DOHH2 (cell line): ENCODE data around the gene RPA1.

Experiments
- CTCF ChIP-seq: fragments of 200-600 bp; sonication (generic); IDR thresholded peaks from one replicate; pipeline ENCODE4 v1.5.1; 2014; ENCODE audit warnings: antibody characterized with exemption, mild to moderate bottlenecking, low read depth, low read length; ENCODE audit not compliant: poor library complexity, severe bottlenecking
- EZH2phosphoT487 ChIP-seq: fragments of 200-600 bp; sonication (generic); IDR thresholded peaks from 2 replicates; pipeline ENCODE4 v1.6.1; 2017; ENCODE audit warnings: borderline replicate concordance, mild to moderate bottlenecking, antibody characterized with exemption, low read length, moderate library complexity, mixed read lengths

DNA sequence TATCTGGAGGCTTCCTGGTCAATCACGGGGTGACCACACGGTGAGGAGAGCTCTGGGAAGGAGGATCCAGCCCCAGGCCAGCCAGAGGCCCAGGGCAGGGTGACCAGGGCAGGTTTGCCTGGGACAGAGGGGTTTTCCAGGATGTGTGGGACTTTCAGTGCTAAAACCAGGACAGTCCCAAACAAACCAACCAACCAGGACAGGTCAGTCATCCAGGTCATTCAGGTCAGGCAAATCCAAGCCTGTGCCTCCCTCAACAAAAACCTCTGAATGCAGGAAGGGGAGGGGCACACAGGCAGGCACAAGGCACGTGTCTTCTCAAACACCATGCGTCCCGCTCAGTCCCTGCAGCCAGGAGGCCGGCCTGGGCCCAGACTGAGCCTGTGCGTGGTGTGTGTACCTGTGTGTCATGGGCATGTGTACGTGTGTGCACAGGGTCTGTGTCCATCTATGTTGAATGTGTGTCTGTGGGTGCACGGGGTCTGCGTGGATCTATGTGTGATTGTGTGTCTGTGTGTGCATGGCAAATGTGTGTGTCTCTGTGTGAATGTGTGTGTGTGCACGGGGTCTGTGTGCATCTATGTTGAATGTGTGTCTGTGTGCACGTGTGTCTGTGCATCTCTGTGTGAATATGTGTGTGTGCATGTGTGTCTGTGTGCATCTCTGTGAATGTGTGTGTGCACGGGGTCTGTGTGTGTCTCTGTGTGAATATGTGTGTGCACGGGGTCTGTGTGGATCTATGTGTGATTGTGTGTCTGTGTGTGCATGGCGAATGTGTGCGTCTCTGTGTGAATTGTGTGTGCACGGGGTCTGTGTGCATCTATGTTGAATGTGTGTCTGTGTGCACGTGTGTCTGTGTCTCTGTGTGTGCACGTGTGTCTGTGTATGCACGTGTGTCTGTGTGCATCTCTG lies 116.5 kb downstream of the RPA1 start:
- TF ChIP-seq CTCF: no peak
- TF ChIP-seq EZH2phosphoT487: no peak
